Measurements from ENCODE around the gene TMEM143.
"Not testable (repeated sequence)": the region's sequence is repeated elsewhere in the genome, so short reads cannot be mapped to it uniquely, and the experiment has no call there.

The TMEM143 gene

GRCh38 chr19:48391100-48392005 lies 27.6 kb upstream of the TMEM143 start, which contains the start of gene KDELR1:
TSS of gene KDELR1 (minus strand) at chr19:48391551. CDS start at chr19:48391358, 193 bp downstream.
- peak; percentile 48 to 53 for DNase-seq (ENCODE audit: low read depth in 2 of 2)

GRCh38 chr19:48390188-48391099 lies 26.7 kb upstream of the TMEM143 start:
- DNase-seq (ENCODE audit: low read depth in 2 of 2) = no peak

- DNase-seq (ENCODE audit: low read depth in 2 of 2) = no peak
These were observed 23.2 kb upstream of the TMEM143 start for GRCh38 chr19:48386981-48387380.

- no peak for DNase-seq (ENCODE audit: low read depth in 2 of 2)
These were observed 21.8 kb upstream of the TMEM143 start for GRCh38 chr19:48385461-48386087.

- no peak for DNase-seq (ENCODE audit: low read depth in 2 of 2)
These were observed 18.5 kb upstream of the TMEM143 start for GRCh38 chr19:48382286-48382685.

- no peak for DNase-seq (ENCODE audit: low read depth in 2 of 2)
These were observed 17.6 kb upstream of the TMEM143 start for GRCh38 chr19:48381178-48381950.

- no peak for DNase-seq (ENCODE audit: low read depth in 2 of 2)
These were observed 15.3 kb upstream of the TMEM143 start for GRCh38 chr19:48379058-48379457.

- no peak for DNase-seq (ENCODE audit: low read depth in 2 of 2)
These were observed 14.4 kb upstream of the TMEM143 start for GRCh38 chr19:48378194-48378570.

- DNase-seq (ENCODE audit: low read depth in 2 of 2) = no peak
These were observed 9.8 kb upstream of the TMEM143 start for GRCh38 chr19:48373567-48373966.

- DNase-seq (ENCODE audit: low read depth in 2 of 2) = no peak
These were observed 9.2 kb upstream of the TMEM143 start for GRCh38 chr19:48372904-48373303.

- DNase-seq (ENCODE audit: low read depth in 2 of 2) = not testable (repeated sequence)
These were observed 8.0 kb upstream of the TMEM143 start for GRCh38 chr19:48371771-48372170.

GRCh38 chr19:48371367-48371766 lies 7.6 kb upstream of the TMEM143 start:
- no peak for DNase-seq (ENCODE audit: low read depth in 2 of 2)

- DNase-seq (ENCODE audit: low read depth in 2 of 2) = no peak
These were observed 7.2 kb upstream of the TMEM143 start for GRCh38 chr19:48370955-48371354.

GRCh38 chr19:48368936-48369335 lies 5.2 kb upstream of the TMEM143 start:
- no peak for DNase-seq (ENCODE audit: low read depth in 2 of 2)

GRCh38 chr19:48367855-48368254 lies 4.1 kb upstream of the TMEM143 start:
- no peak for DNase-seq (ENCODE audit: low read depth in 2 of 2)

- DNase-seq (ENCODE audit: low read depth in 2 of 2) = no peak
These were observed 1.9 kb upstream of the TMEM143 start for GRCh38 chr19:48365602-48366001.

- no peak for DNase-seq (ENCODE audit: low read depth in 2 of 2)
These were observed 1.0 kb upstream of the TMEM143 start for GRCh38 chr19:48364598-48365348.

- DNase-seq (ENCODE audit: low read depth in 2 of 2) = no peak
These were observed 285 bp downstream of the TMEM143 start for GRCh38 chr19:48363500-48363809.

- DNase-seq (ENCODE audit: low read depth in 2 of 2) = peak; percentile 77 to 80
These were observed 832 bp downstream of the TMEM143 start for GRCh38 chr19:48362716-48363499.

- DNase-seq (ENCODE audit: low read depth in 2 of 2) = no peak
These were observed 1.8 kb downstream of the TMEM143 start for GRCh38 chr19:48361912-48362311.
